DMS 273 (cell line): Measurements from ENCODE around the gene PRR15L.
"Not testable (repeated sequence)": the region's sequence is repeated elsewhere in the genome, so short reads cannot be mapped to it uniquely, and the experiment has no call there.

Source experiments
- DNase-seq: peaks from one replicate; lab custom pipeline; 2025; ENCODE audit not compliant: unreplicated experiment; lab: John Stamatoyannopoulos, UW

The PRR15L gene, protein sequence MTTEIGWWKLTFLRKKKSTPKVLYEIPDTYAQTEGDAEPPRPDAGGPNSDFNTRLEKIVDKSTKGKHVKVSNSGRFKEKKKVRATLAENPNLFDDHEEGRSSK

GRCh38 chr17:47957591-47958490, at the start of gene PRR15L:
TSS of gene PRR15L (minus strand) at chr17:47957883. CDS start at chr17:47953234, 4,649 bp downstream.
- peak; percentile 36 for DNase-seq

DNA sequence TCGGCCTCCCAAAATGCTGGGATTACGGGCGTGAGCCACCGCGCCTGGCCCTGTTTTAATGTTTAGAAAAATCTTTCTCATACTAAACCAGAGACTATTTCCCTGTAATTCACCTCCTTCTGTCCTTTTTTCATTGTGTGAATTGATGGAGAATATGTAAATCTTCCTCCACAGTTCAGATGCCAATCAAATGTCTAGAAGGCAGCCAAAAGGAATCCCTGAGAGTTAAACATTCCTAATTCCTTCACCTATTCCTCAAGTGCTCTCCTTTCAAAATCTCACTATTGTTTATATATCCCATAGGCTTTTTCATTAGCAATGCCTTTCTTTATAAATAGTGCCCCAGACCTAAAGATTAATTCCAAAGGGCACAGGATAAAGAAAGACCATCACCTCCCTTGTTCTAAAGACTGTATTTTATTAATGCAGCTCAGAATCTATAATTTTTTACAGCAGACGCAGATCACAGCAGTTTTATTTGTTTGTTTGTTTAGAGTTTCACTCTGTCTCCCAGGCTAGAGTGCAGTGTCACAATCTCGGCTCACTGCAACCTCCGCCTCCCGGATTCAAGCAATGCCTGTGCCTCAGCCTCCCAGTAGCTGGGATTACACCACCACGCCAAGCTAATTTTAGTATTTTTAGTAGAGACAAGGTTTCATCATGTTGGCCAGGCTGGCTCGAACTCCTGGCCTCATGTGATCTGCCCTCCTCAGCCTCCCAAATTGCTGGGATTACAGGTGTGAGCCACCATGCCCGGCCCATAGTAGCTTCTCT, 49.4 kb upstream of the PRR15L start:
- DNase-seq, result no peak

DNA sequence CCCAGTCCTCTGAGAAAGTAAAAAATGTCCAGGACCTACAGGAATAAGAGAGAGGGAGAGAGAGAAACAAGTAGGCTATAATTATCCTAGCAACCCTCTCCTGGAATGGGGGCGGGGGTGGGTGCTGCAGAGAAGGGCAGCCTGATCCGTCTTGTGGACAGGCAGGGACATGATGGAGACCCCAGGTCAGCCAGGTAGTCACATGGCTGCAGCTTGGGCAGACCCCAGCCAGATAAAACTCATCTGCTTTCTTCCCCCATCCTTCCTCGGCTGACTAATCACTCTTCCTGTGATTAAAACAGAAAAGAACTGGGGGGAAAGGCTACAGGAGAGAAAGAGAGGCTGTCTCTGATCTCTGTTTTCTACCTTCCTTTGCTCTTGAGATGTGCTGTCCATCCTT, 47.3 kb upstream of the PRR15L start:
- no peak for DNase-seq

- peak; percentile 98 for DNase-seq
Measured at GRCh38 chr17:48003417-48004151, 45.9 kb upstream of the PRR15L start.

GRCh38 chr17:48002916-48003416, 45.3 kb upstream of the PRR15L start:
- no peak for DNase-seq

GRCh38 chr17:48002266-48002915, 44.7 kb upstream of the PRR15L start:
- DNase-seq, result peak; percentile 70

- DNase-seq, result not testable (repeated sequence)
Measured at GRCh38 chr17:48001657-48002056, 44.0 kb upstream of the PRR15L start.

DNA sequence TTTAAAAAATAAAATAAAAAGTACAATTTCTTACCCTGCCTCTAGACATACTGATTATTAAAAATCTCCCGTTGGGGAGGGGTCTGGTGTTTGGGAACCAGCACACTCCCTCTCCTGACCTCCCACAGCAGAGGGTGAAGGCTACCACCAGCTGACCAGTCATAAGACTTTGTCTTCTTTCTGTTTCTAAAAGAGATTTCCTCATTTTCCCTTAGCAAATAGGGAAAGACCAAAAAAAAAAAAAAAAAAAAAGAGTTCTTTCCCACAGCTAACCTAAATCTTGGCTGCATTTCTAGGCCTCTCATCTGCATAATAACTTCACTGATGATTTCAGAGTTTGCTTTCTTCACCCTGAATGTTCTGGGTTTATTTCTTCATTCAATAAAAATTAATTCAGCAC, 43.5 kb upstream of the PRR15L start:
- no peak for DNase-seq

- no peak for DNase-seq
Measured at GRCh38 chr17:47999582-47999981, 41.9 kb upstream of the PRR15L start.

DNA sequence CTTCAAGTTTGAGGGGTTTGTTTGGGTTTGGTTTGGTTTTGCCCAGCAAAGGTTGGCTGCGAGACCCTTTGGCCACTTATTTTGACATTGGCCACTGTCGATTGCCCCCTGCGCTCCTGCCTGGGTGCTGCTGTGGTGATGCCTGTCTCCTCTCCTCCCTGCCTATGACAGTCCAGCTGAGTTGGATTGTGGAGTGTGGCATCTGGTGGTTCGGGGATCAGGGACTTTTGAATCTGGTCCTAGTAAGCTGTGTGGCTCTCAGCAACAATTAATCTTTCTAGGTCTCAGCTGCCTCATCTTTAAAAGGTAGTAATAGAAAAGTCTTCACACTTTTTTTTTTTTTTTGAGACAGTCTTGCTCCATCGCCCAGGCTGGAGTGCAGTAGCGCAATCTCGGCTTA, 40.4 kb upstream of the PRR15L start:
- no peak for DNase-seq

- DNase-seq, result no peak
Measured at GRCh38 chr17:47997586-47997985, 39.9 kb upstream of the PRR15L start.

DNA sequence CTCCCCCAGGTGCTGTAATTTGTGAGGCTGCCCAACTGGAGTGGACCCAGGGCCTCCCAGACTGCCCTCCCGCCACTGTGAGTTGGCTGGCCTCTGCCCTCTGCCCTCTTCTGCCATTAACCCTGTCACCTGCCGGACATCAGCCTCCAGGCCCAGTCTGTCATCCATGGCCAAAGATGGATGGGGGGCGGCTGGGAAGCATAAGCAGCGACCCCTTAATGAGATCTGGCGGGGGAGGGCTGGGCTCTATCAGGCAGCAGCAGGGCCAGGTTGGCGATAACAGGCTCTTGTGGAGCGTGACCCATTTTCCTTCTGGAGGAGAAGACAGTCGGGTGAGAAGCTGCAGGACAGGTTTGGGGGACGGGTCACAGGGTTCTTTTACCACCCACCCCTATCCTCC, 38.5 kb upstream of the PRR15L start:
- DNase-seq, result no peak

DNA sequence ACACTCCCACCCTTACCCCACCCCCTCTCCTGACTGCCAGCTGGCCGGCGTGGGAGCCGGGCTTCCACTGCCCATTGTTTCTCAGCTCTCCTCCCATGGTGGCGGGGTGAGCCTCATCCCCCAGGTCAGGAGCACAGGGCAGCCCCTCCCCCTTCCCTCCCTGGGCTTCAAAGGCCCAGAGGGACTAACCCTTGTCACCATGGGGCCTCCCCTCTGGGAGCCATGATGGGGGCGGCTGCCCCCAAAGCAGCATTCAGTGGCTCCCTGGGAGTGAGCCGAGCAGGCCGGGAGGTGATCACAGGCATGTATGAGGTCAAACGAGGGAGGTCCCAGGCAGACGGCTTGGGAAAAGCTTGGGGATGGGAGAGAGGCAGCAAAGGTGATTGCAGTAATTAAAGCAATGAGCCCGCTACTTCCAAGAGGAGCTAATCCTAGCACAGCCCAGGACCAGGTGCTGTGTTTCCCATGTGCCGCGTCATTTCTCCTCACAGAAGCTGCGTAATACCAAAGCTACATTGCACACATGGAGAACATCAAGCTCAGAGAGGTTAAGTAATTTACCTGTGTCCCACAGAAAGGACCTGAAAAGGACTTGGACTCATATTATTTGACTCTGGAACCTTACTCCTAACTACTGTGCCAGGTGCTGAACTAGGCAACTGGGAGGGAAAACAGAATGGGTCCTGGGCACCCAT, 37.7 kb upstream of the PRR15L start:
- DNase-seq, result no peak

DNA sequence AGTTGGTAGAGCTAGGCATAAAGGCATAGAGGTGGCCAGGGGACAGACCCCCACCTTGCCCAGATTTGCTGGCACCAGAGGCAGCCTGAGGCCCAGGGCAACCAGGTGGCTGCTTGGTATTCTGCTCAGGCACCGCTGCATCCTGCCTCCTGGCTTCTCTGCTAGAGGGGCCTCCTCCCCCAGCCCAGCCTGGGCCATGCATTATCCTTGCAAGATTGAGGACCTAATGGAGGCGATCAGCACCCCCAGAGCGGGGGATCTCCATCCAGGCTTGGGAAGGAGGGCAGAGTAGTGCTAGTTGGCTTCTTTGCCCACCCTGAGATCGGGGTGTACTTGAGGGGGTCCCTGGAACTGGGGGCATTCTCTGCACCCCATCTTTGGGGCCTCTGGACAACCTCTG, 37.0 kb upstream of the PRR15L start:
- peak; percentile 39 for DNase-seq

DNA sequence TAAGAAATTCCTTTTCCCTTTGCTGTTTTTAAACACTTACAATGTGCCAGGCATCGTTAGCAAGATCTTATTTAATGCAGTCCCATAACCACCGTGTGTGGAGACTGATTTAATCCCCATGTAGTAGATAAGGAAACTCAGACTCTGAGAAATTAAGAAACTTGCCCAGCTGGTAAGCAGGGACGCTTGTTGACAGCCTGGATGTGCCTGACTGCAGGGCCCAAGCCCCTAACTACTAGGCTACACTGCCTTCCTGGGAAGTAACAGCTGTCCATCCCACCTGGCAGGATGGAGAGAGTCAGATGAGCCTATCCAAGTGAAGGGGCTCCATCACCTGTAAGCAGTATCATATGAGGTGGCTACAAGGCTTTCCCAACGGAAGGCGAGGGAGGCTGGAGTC, 36.3 kb upstream of the PRR15L start:
- no peak for DNase-seq

- DNase-seq, result no peak
Measured at GRCh38 chr17:47993031-47993564, 35.4 kb upstream of the PRR15L start.

DNA sequence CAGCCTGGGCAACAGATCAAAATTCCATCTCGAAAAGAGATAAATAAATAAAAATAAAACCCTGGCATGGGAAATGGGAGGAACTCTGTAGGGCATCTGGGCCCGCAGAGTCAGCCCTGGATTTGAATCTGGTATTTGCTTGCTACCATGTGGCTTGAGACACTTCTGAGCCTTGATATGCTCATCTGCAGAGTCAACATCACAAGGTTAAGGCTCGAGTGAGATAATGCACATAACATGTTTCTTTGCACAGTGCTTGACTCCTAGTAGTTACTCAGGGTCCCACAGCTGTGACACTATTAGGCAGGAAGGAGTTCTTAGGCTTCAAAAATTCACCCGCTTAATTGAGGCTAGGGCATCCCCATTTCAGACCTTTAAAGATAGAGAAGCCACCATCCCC, 34.5 kb upstream of the PRR15L start:
- no peak for DNase-seq

- DNase-seq, result no peak
Measured at GRCh38 chr17:47990962-47991731, 33.5 kb upstream of the PRR15L start.

DNA sequence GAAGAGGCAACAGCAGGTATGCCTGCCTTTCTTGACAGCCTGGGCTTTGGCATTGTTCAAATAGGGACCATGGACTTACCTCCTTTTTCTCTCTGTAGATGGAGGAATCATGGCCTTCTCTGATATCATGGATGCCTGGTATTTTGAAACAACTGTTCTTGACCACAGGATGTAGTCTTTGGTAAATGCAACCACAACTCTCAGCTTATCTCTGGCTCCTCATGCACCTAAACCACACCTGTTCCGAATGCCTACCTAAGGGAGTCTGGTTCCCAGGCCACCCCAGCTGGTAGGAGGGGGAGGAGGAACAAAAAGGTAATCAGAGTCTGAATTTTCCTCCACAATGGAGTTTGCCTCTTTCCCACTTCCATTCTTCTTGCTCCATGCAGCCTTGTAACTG, 32.0 kb upstream of the PRR15L start:
- DNase-seq, result no peak
